OCI-LY1 (cell line): ENCODE measurements around the gene CREB5.

Experiments
- H2AFZ ChIP-seq: fragments of 200-600 bp; sonication (generic), shearing (Covaris generic); 2 replicates; pipeline ENCODE4 v1.6.0; 2014; ENCODE audit warnings: antibody characterized with exemption, mild to moderate bottlenecking, low read length
- H3F3A ChIP-seq: fragments of 200-600 bp; sonication (generic), shearing (Covaris generic); 2 replicates; pipeline ENCODE4 v1.6.0; 2014; ENCODE audit warnings: mild to moderate bottlenecking, antibody characterized with exemption, low read length, moderate library complexity; ENCODE audit not compliant: insufficient read depth
- H3K27ac ChIP-seq: fragments of 200-600 bp; sonication (generic); 2 replicates; pipeline ENCODE4 v1.5.1; 2014; ENCODE audit warnings: low read length, mixed run types, mild to moderate bottlenecking, low read depth; ENCODE audit not compliant: poor library complexity, severe bottlenecking
- H3K27me3 ChIP-seq: fragments of 200-600 bp; sonication (generic); 2 replicates; pipeline ENCODE4 v1.6.0; 2014; ENCODE audit warnings: antibody characterized with exemption, mild to moderate bottlenecking, low read length, moderate library complexity; ENCODE audit not compliant: insufficient read depth
- H3K36me3 ChIP-seq: fragments of 200-600 bp; sonication (generic); 2 replicates; pipeline ENCODE4 v1.6.1; 2014; ENCODE audit warnings: mild to moderate bottlenecking, antibody characterized with exemption, low read length, moderate library complexity, mixed read lengths; ENCODE audit not compliant: insufficient read depth
- H3K4me1 ChIP-seq: fragments of 200-600 bp; sonication (generic); 2 replicates; pipeline ENCODE4 v1.5.1; 2014; ENCODE audit warnings: mild to moderate bottlenecking, low read length, moderate library complexity; ENCODE audit not compliant: insufficient read depth, severe bottlenecking
- H3K4me2 ChIP-seq: fragments of 200-600 bp; sonication (generic), shearing (Covaris generic); 2 replicates; pipeline ENCODE4 v1.6.1; 2014; ENCODE audit warnings: low read length
- H3K4me3 ChIP-seq: fragments of 200-600 bp; sonication (generic); 2 replicates; pipeline ENCODE4 v1.5.1; 2014; ENCODE audit warnings: low read length, low read depth, mild to moderate bottlenecking, mixed read lengths; ENCODE audit not compliant: poor library complexity, severe bottlenecking
- H3K79me2 ChIP-seq: fragments of 200-600 bp; shearing (Covaris generic); 2 replicates; pipeline ENCODE4 v1.6.1; 2016; ENCODE audit warnings: mixed run types, low read length, mixed read lengths; ENCODE audit not compliant: insufficient read depth
- H3K9ac ChIP-seq: fragments of 200-600 bp; sonication (generic), shearing (Covaris generic); 2 replicates; pipeline ENCODE4 v1.6.1; 2014; ENCODE audit warnings: mild to moderate bottlenecking, low read length, mixed read lengths
- H3K9me2 ChIP-seq: fragments of 200-600 bp; sonication (generic), shearing (Covaris generic); 2 replicates; pipeline ENCODE4 v1.6.1; 2014; ENCODE audit warnings: low read depth, mild to moderate bottlenecking, low read length, mixed read lengths
- H3K9me3 ChIP-seq: fragments of 200-600 bp; shearing (Covaris generic); 2 replicates; pipeline ENCODE4 v1.6.1; 2014; ENCODE audit warnings: low read length, mixed read lengths
- H4K20me1 ChIP-seq: fragments of 200-600 bp; sonication (generic), shearing (Covaris generic); 2 replicates; pipeline ENCODE4 v1.6.0; 2016; ENCODE audit warnings: mild to moderate bottlenecking, low read length; ENCODE audit not compliant: insufficient read depth
- EZH2 ChIP-seq: fragments of 200-600 bp; sonication (generic), shearing (Covaris generic); IDR thresholded peaks from 2 replicates; pipeline ENCODE4 v1.8.0; 2017; ENCODE audit warnings: borderline replicate concordance, mixed run types, mild to moderate bottlenecking, antibody characterized with exemption, low read length, moderate library complexity, mixed read lengths
- TF ChIP-seq, protein P1 (sequence below): fragments of 200-600 bp; sonication (generic), shearing (Covaris generic); IDR thresholded peaks from 2 replicates; pipeline ENCODE4 v1.5.1; 2017; ENCODE audit warnings: mild to moderate bottlenecking, antibody characterized with exemption, low read length, moderate library complexity, mixed read lengths

Gene CREB5

GRCh38 chr7:28726555-28726954 is 314.2 kb downstream of the CREB5 start:
- no peaks in the 10 kb centered on the region for H3F3A ChIP-seq
- peaks cover 68% of the 10 kb centered on the region; the same call in 1 of the 2 replicates for H3K36me3 ChIP-seq
- no peak overlapping the region for H3K4me3 ChIP-seq
- H3K9me3 ChIP-seq: no peaks in the 10 kb centered on the region
- no peaks in the 10 kb centered on the region for H3K79me2 ChIP-seq
- H3K4me2 ChIP-seq: no peak overlapping the region
- no peaks in the 10 kb centered on the region for H4K20me1 ChIP-seq
- no peaks in the 10 kb centered on the region for H3K27me3 ChIP-seq
- TF ChIP-seq EZH2: no peak
- TF ChIP-seq, protein P1, sequence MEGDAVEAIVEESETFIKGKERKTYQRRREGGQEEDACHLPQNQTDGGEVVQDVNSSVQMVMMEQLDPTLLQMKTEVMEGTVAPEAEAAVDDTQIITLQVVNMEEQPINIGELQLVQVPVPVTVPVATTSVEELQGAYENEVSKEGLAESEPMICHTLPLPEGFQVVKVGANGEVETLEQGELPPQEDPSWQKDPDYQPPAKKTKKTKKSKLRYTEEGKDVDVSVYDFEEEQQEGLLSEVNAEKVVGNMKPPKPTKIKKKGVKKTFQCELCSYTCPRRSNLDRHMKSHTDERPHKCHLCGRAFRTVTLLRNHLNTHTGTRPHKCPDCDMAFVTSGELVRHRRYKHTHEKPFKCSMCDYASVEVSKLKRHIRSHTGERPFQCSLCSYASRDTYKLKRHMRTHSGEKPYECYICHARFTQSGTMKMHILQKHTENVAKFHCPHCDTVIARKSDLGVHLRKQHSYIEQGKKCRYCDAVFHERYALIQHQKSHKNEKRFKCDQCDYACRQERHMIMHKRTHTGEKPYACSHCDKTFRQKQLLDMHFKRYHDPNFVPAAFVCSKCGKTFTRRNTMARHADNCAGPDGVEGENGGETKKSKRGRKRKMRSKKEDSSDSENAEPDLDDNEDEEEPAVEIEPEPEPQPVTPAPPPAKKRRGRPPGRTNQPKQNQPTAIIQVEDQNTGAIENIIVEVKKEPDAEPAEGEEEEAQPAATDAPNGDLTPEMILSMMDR: no peak
- H3K9ac ChIP-seq: no peak overlapping the region
- no peak overlapping the region for H3K27ac ChIP-seq
- H3K9me2 ChIP-seq: no peaks in the 10 kb centered on the region
- H2AFZ ChIP-seq: no peak overlapping the region
- H3K4me1 ChIP-seq: no peaks in the 10 kb centered on the region

DNA sequence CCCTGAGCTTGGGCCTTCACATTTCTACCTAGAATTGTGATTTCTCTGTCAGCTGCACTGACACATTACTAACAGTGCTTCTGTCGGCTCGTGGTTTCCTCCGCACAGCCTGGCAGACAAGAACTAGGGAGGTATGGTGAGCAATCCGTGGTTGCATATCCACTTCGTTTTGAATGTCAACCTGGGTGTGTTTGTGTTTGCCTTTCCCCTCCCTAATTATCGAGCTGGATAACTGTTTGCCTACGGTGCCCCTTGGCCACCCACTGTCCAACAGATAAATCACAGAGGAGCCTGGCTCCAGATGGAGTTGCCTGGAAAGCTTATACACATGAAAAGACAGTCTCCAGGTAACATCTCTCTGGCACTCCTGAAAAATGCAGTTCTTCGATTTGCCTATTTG is 317.0 kb downstream of the CREB5 start:
- no peaks in the 10 kb centered on the region for H3K4me1 ChIP-seq
- no peaks in the 10 kb centered on the region for H3K9me3 ChIP-seq
- no peak overlapping the region for H3K4me3 ChIP-seq
- H3K4me2 ChIP-seq: no peak overlapping the region
- H3F3A ChIP-seq: no peaks in the 10 kb centered on the region
- H2AFZ ChIP-seq: no peak overlapping the region
- H3K27ac ChIP-seq: no peak overlapping the region
- no peaks in the 10 kb centered on the region for H3K9me2 ChIP-seq
- peaks cover 52% of the 10 kb centered on the region for H3K36me3 ChIP-seq
- no peaks in the 10 kb centered on the region for H3K79me2 ChIP-seq
- H3K9ac ChIP-seq: no peak overlapping the region
- no peaks in the 10 kb centered on the region for H3K27me3 ChIP-seq
- H4K20me1 ChIP-seq: no peaks in the 10 kb centered on the region
- TF ChIP-seq, protein P1: no peak
- TF ChIP-seq EZH2: no peak

DNA sequence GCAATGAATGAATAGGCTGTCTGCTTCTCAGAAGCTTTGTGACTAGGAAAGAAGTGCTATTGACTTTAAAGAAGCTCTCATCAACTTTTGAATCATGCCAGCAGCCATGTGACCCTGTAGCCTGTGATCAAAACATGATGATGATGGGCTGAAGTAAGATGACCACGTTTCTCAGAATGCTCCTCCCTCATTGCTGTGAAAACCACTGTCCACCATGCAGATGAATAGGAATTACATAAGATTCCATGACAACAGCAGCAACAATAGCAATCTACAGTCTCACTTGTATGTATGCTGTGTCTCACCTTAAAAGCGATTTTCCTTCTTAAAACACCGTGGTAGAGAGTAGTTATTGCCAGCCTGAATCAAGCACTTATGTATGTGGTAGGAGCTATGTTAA is 317.4 kb downstream of the CREB5 start:
- no peak overlapping the region for H3K9ac ChIP-seq
- H2AFZ ChIP-seq: no peak overlapping the region
- no peaks in the 10 kb centered on the region for H4K20me1 ChIP-seq
- peaks cover 48% of the 10 kb centered on the region for H3K36me3 ChIP-seq
- H3K27ac ChIP-seq: no peak overlapping the region
- TF ChIP-seq, protein P1: no peak
- TF ChIP-seq EZH2: no peak
- H3K4me3 ChIP-seq: no peak overlapping the region
- no peaks in the 10 kb centered on the region for H3K9me3 ChIP-seq
- H3F3A ChIP-seq: no peaks in the 10 kb centered on the region
- no peak overlapping the region for H3K4me2 ChIP-seq
- H3K79me2 ChIP-seq: no peaks in the 10 kb centered on the region
- H3K4me1 ChIP-seq: no peaks in the 10 kb centered on the region
- no peaks in the 10 kb centered on the region for H3K27me3 ChIP-seq
- no peaks in the 10 kb centered on the region for H3K9me2 ChIP-seq
